KMS-11 (cell line): Measurements from ENCODE around the gene TESMIN.

Experiments
- H2AFZ ChIP-seq: fragments of 200-600 bp; sonication (generic); 2 replicates; pipeline ENCODE4 v1.6.1; 2016; ENCODE audit warnings: antibody characterized with exemption, mixed run types, low read depth
- H3K27ac ChIP-seq: fragments of 200-600 bp; sonication (generic); 2 replicates; pipeline ENCODE4 v1.6.1; 2016; ENCODE audit warnings: mild to moderate bottlenecking, mixed run types
- H3K27me3 ChIP-seq: fragments of 200-600 bp; sonication (generic); 2 replicates; pipeline ENCODE4 v1.6.1; 2017; ENCODE audit warnings: mild to moderate bottlenecking, low read depth, mixed run types, moderate library complexity; ENCODE audit not compliant: insufficient read depth
- H3K36me3 ChIP-seq: fragments of 200-600 bp; sonication (generic); 2 replicates; pipeline ENCODE4 v1.6.1; 2017; ENCODE audit warnings: mild to moderate bottlenecking, mixed run types; ENCODE audit not compliant: insufficient read depth
- H3K4me1 ChIP-seq: fragments of 200-600 bp; sonication (generic); 2 replicates; pipeline ENCODE4 v1.6.1; 2016; ENCODE audit warnings: mild to moderate bottlenecking, low read depth, mixed run types; ENCODE audit not compliant: poor library complexity, severe bottlenecking
- H3K4me2 ChIP-seq: fragments of 200-600 bp; sonication (generic); 2 replicates; pipeline ENCODE4 v1.7.0; 2016; ENCODE audit warnings: mild to moderate bottlenecking, mixed run types
- H3K4me3 ChIP-seq: fragments of 200-600 bp; sonication (generic); IDR thresholded peaks from 2 replicates; pipeline ENCODE4 v1.6.1; 2017; ENCODE audit warnings: low read depth, low read length, mixed read lengths; ENCODE audit not compliant: insufficient read depth
- H3K79me2 ChIP-seq: fragments of 200-600 bp; sonication (generic); 2 replicates; pipeline ENCODE4 v1.6.1; 2016; ENCODE audit warnings: low read depth, mixed run types; ENCODE audit not compliant: insufficient read depth
- H3K9ac ChIP-seq: fragments of 200-600 bp; sonication (generic); 2 replicates; pipeline ENCODE4 v1.6.1; 2016; ENCODE audit warnings: mild to moderate bottlenecking, mixed run types
- H4K20me1 ChIP-seq: fragments of 200-600 bp; sonication (generic); 2 replicates; pipeline ENCODE4 v1.6.1; 2016; ENCODE audit warnings: mild to moderate bottlenecking, mixed run types; ENCODE audit not compliant: insufficient read depth
- CTCF ChIP-seq: fragments of 200-600 bp; sonication (generic); conservative IDR thresholded peaks from 2 replicates; pipeline ENCODE4 v1.6.1; 2017; ENCODE audit warnings: low read depth, mild to moderate bottlenecking, antibody characterized with exemption, low read length, moderate library complexity, mixed read lengths

The TESMIN gene

GRCh38 chr11:68659158-68659921, 92.0 kb downstream of the TESMIN start:
- H3K4me3 ChIP-seq: no peak overlapping the region
- H3K27me3 ChIP-seq: peaks cover 45% of the 10 kb centered on the region; the same call in 1 of the 2 replicates
- H3K27ac ChIP-seq: no peak overlapping the region
- no peaks in the 10 kb centered on the region for H3K4me1 ChIP-seq
- H3K36me3 ChIP-seq: no peaks in the 10 kb centered on the region
- H3K79me2 ChIP-seq: no peaks in the 10 kb centered on the region
- TF ChIP-seq CTCF: no peak
- no peak overlapping the region for H2AFZ ChIP-seq
- no peak overlapping the region for H3K4me2 ChIP-seq
- no peaks in the 10 kb centered on the region for H4K20me1 ChIP-seq
- no peak overlapping the region for H3K9ac ChIP-seq

DNA sequence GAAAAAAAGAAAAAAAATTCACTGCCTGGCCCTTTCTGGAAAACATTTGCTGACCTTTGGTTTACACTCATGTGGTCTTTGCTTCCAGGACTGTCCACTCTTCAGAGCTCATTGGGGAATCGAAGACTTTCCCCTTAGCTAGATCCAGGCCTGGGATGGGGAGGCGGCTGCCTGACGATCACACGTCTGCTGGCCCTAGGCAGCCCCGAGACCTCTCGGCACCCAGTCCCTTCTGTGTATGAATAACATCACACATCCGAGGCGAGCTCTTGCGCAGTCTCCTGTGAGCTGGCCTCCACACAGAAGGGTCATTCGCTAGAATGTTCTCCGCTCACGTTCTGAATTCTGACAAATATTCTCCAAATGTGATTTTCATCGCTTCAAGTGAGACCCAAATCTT, 92.7 kb downstream of the TESMIN start:
- Histone ChIP-seq H3K27ac (no peak overlapping the region), H3K9ac (no peak overlapping the region), H3K36me3 (no peaks in the 10 kb centered on the region), H4K20me1 (no peaks in the 10 kb centered on the region), H3K4me1 (no peaks in the 10 kb centered on the region), H3K79me2 (no peaks in the 10 kb centered on the region), H3K27me3 (peaks cover 48% of the 10 kb centered on the region; the same call in 1 of the 2 replicates), H2AFZ (no peak overlapping the region), H3K4me3 (no peak overlapping the region), H3K4me2 (no peak overlapping the region)
- no peak for TF ChIP-seq CTCF

GRCh38 chr11:68658097-68658496, 93.2 kb downstream of the TESMIN start:
- no peaks in the 10 kb centered on the region for H4K20me1 ChIP-seq
- peaks cover 48% of the 10 kb centered on the region; the same call in 1 of the 2 replicates for H3K27me3 ChIP-seq
- no peak overlapping the region for H2AFZ ChIP-seq
- no peak for TF ChIP-seq CTCF
- no peak overlapping the region for H3K27ac ChIP-seq
- H3K4me1 ChIP-seq: no peaks in the 10 kb centered on the region
- H3K79me2 ChIP-seq: no peaks in the 10 kb centered on the region
- no peaks in the 10 kb centered on the region for H3K36me3 ChIP-seq
- no peak overlapping the region for H3K9ac ChIP-seq
- no peak overlapping the region for H3K4me3 ChIP-seq
- no peak overlapping the region for H3K4me2 ChIP-seq
